OCI-LY1 (cell line): Measurements from ENCODE around the gene CCNL2.

ENCODE experiments used
- H2AFZ ChIP-seq: fragments of 200-600 bp; sonication (generic), shearing (Covaris generic); 2 replicates; pipeline ENCODE4 v1.6.0; 2014; ENCODE audit warnings: antibody characterized with exemption, mild to moderate bottlenecking, low read length
- H3F3A ChIP-seq: fragments of 200-600 bp; sonication (generic), shearing (Covaris generic); 2 replicates; pipeline ENCODE4 v1.6.0; 2014; ENCODE audit warnings: mild to moderate bottlenecking, antibody characterized with exemption, low read length, moderate library complexity; ENCODE audit not compliant: insufficient read depth
- H3K27ac ChIP-seq: fragments of 200-600 bp; sonication (generic); 2 replicates; pipeline ENCODE4 v1.5.1; 2014; ENCODE audit warnings: low read length, mixed run types, mild to moderate bottlenecking, low read depth; ENCODE audit not compliant: poor library complexity, severe bottlenecking
- H3K27me3 ChIP-seq: fragments of 200-600 bp; sonication (generic); 2 replicates; pipeline ENCODE4 v1.6.0; 2014; ENCODE audit warnings: antibody characterized with exemption, mild to moderate bottlenecking, low read length, moderate library complexity; ENCODE audit not compliant: insufficient read depth
- H3K36me3 ChIP-seq: fragments of 200-600 bp; sonication (generic); 2 replicates; pipeline ENCODE4 v1.6.1; 2014; ENCODE audit warnings: mild to moderate bottlenecking, antibody characterized with exemption, low read length, moderate library complexity, mixed read lengths; ENCODE audit not compliant: insufficient read depth
- H3K4me1 ChIP-seq: fragments of 200-600 bp; sonication (generic); 2 replicates; pipeline ENCODE4 v1.5.1; 2014; ENCODE audit warnings: mild to moderate bottlenecking, low read length, moderate library complexity; ENCODE audit not compliant: insufficient read depth, severe bottlenecking
- H3K4me2 ChIP-seq: fragments of 200-600 bp; sonication (generic), shearing (Covaris generic); 2 replicates; pipeline ENCODE4 v1.6.1; 2014; ENCODE audit warnings: low read length
- H3K4me3 ChIP-seq: fragments of 200-600 bp; sonication (generic); 2 replicates; pipeline ENCODE4 v1.5.1; 2014; ENCODE audit warnings: low read length, low read depth, mild to moderate bottlenecking, mixed read lengths; ENCODE audit not compliant: poor library complexity, severe bottlenecking
- H3K79me2 ChIP-seq: fragments of 200-600 bp; shearing (Covaris generic); 2 replicates; pipeline ENCODE4 v1.6.1; 2016; ENCODE audit warnings: mixed run types, low read length, mixed read lengths; ENCODE audit not compliant: insufficient read depth
- H3K9ac ChIP-seq: fragments of 200-600 bp; sonication (generic), shearing (Covaris generic); 2 replicates; pipeline ENCODE4 v1.6.1; 2014; ENCODE audit warnings: mild to moderate bottlenecking, low read length, mixed read lengths
- H3K9me2 ChIP-seq: fragments of 200-600 bp; sonication (generic), shearing (Covaris generic); 2 replicates; pipeline ENCODE4 v1.6.1; 2014; ENCODE audit warnings: low read depth, mild to moderate bottlenecking, low read length, mixed read lengths
- H3K9me3 ChIP-seq: fragments of 200-600 bp; shearing (Covaris generic); 2 replicates; pipeline ENCODE4 v1.6.1; 2014; ENCODE audit warnings: low read length, mixed read lengths
- H4K20me1 ChIP-seq: fragments of 200-600 bp; sonication (generic), shearing (Covaris generic); 2 replicates; pipeline ENCODE4 v1.6.0; 2016; ENCODE audit warnings: mild to moderate bottlenecking, low read length; ENCODE audit not compliant: insufficient read depth
- CTCF ChIP-seq: fragments of 200-600 bp; sonication (generic), shearing (Covaris generic); IDR thresholded peaks from 2 replicates; pipeline ENCODE4 v1.5.1; 2017; ENCODE audit warnings: mild to moderate bottlenecking, antibody characterized with exemption, low read length, moderate library complexity, mixed read lengths
- EZH2 ChIP-seq: fragments of 200-600 bp; sonication (generic), shearing (Covaris generic); IDR thresholded peaks from 2 replicates; pipeline ENCODE4 v1.8.0; 2017; ENCODE audit warnings: borderline replicate concordance, mixed run types, mild to moderate bottlenecking, antibody characterized with exemption, low read length, moderate library complexity, mixed read lengths

CCNL2 gene

GRCh38 chr1:1421907-1422464 lies 22.9 kb upstream of the CCNL2 start:
- H3K4me1 ChIP-seq: peaks cover 5% of the 10 kb centered on the region
- H3F3A ChIP-seq: no peaks in the 10 kb centered on the region
- TF ChIP-seq CTCF (no peak), EZH2 (no peak)
- H3K4me2 ChIP-seq: no peak overlapping the region
- H3K9me3 ChIP-seq: no peaks in the 10 kb centered on the region
- no peak overlapping the region for H2AFZ ChIP-seq
- H3K27ac ChIP-seq: no peak overlapping the region
- no peak overlapping the region for H3K9ac ChIP-seq
- H3K9me2 ChIP-seq: no peaks in the 10 kb centered on the region
- no peaks in the 10 kb centered on the region for H4K20me1 ChIP-seq
- no peaks in the 10 kb centered on the region for H3K36me3 ChIP-seq
- 0 out of 2 replicates have a peak, but pooled peaks cover 10% of the 10 kb centered on the region for H3K27me3 ChIP-seq
- no peaks in the 10 kb centered on the region for H3K79me2 ChIP-seq
- H3K4me3 ChIP-seq: no peak overlapping the region

GRCh38 chr1:1421147-1421906 lies 22.2 kb upstream of the CCNL2 start, which contains the start of gene ANKRD65:
Gene ANKRD65 (minus strand): TSS chr1:1421276. CDS start chr1:1421005, 271 bp downstream.
- Histone ChIP-seq H3K9ac (no peak within 1 kb of the TSS), H3K9me2 (no peaks in the 10 kb centered on the region), H3K4me1 (peaks cover 5% of the 10 kb centered on the region), H3K27ac (no peak within 1 kb of the TSS), H2AFZ (no peak within 1 kb of the TSS), H3K27me3 (0 out of 2 replicates have a peak, but pooled peaks cover 10% of the 10 kb centered on the region), H3K36me3 (no peaks in the 10 kb centered on the region), H3K79me2 (no peaks in the 10 kb centered on the region), H4K20me1 (no peaks in the 10 kb centered on the region), H3K9me3 (no peaks in the 10 kb centered on the region), H3K4me2 (no peak within 1 kb of the TSS), H3K4me3 (no peak within 1 kb of the TSS), H3F3A (no peaks in the 10 kb centered on the region)
- TF ChIP-seq EZH2: no peak
- TF ChIP-seq CTCF: no peak

GRCh38 chr1:1420654-1421141 lies 21.6 kb upstream of the CCNL2 start:
- Histone ChIP-seq H4K20me1 (no peaks in the 10 kb centered on the region), H3K79me2 (no peaks in the 10 kb centered on the region), H3K4me3 (no peak overlapping the region), H3K9me2 (no peaks in the 10 kb centered on the region), H3K9ac (no peak overlapping the region), H2AFZ (no peak overlapping the region), H3K27ac (no peak overlapping the region), H3K4me1 (peaks cover 5% of the 10 kb centered on the region), H3K4me2 (no peak overlapping the region), H3F3A (no peaks in the 10 kb centered on the region), H3K27me3 (0 out of 2 replicates have a peak, but pooled peaks cover 10% of the 10 kb centered on the region), H3K36me3 (no peaks in the 10 kb centered on the region), H3K9me3 (no peaks in the 10 kb centered on the region)
- TF ChIP-seq EZH2 (no peak), CTCF (no peak)
